Upper lobe of right lung (tissue), 1 donor: ENCODE measurements around the gene PLCB2. TPM values are rescaled to one million over a fixed set of nuclear protein-coding genes. Genes with fewer than 3 reads are reported as not detected.
A peak's percentile ranks its signal among the peaks of the same experiment; 100 is the strongest.

ENCODE experiments used
- ATAC-seq: fragments of 200-7000 bp; cut with Tn5 transposase; one replicate; pipeline ENCODE4 v1.9.1; 2020; ENCODE audit warnings: mild to moderate bottlenecking, moderate library complexity
- DNase-seq: peaks from one replicate; pipeline ENCODE4 v3.0.0-alpha.2; 2020
- H3K27ac ChIP-seq: fragments of 200-600 bp; one replicate; pipeline ENCODE4 v1.8.0; 2022
- H3K27me3 ChIP-seq: fragments of 200-600 bp; one replicate; pipeline ENCODE4 v1.8.0; 2022; ENCODE audit warnings: mild to moderate bottlenecking
- H3K36me3 ChIP-seq: fragments of 200-600 bp; one replicate; pipeline ENCODE4 v1.8.0; 2022
- H3K4me1 ChIP-seq: fragments of 200-600 bp; one replicate; pipeline ENCODE4 v1.8.0; 2022
- H3K4me3 ChIP-seq: fragments of 200-600 bp; one replicate; pipeline ENCODE4 v1.8.0; 2022; ENCODE audit warnings: mild to moderate bottlenecking
- H3K9me3 ChIP-seq: fragments of 200-600 bp; one replicate; pipeline ENCODE4 v1.8.0; 2022
- intact Hi-C: fragments of 100-400 bp; cut with DNase I; formaldehyde crosslinking; loops from one replicate; pipeline ENCODE4 v1.11.0; 2022
- total RNA-seq: library from RNA; stranded (reverse); fragmentation: NEBNext Ultra II Directional; extraction: Animal tissue kit (Norgen Biotek cat#: 25700); gene quantifications from one replicate; pipeline ENCODE4 v1.2.1, GENCODE V29; 2021
- TF ChIP-seq, protein P1 (sequence below): fragments of 200-600 bp; IDR thresholded peaks from one replicate; pipeline ENCODE4 v1.8.0; 2022; ENCODE audit warnings: antibody characterized with exemption
- donor health status: DM: no; HTN: yes; CAD: no; lungs with severe emphysema.

The PLCB2 gene
- total RNA-seq, 1 donor from 2014 or later, result 61.2 TPM

- Histone ChIP-seq H3K27ac (no peak overlapping the region), H3K9me3 (no peaks in the 10 kb centered on the region), H3K27me3 (peaks cover 53% of the 10 kb centered on the region), H3K36me3 (no peaks in the 10 kb centered on the region), H3K4me3 (no peak overlapping the region), H3K4me1 (peaks cover 39% of the 10 kb centered on the region)
- TF ChIP-seq, protein P1, sequence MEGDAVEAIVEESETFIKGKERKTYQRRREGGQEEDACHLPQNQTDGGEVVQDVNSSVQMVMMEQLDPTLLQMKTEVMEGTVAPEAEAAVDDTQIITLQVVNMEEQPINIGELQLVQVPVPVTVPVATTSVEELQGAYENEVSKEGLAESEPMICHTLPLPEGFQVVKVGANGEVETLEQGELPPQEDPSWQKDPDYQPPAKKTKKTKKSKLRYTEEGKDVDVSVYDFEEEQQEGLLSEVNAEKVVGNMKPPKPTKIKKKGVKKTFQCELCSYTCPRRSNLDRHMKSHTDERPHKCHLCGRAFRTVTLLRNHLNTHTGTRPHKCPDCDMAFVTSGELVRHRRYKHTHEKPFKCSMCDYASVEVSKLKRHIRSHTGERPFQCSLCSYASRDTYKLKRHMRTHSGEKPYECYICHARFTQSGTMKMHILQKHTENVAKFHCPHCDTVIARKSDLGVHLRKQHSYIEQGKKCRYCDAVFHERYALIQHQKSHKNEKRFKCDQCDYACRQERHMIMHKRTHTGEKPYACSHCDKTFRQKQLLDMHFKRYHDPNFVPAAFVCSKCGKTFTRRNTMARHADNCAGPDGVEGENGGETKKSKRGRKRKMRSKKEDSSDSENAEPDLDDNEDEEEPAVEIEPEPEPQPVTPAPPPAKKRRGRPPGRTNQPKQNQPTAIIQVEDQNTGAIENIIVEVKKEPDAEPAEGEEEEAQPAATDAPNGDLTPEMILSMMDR, result no peak
- intact Hi-C loops, result no loop called here
- no peak for DNase-seq
- no peak for ATAC-seq
Measured at GRCh38 chr15:40283615-40284300, 24.0 kb downstream of the PLCB2 start.

- no peak within 1 kb of the TSS for H3K27ac ChIP-seq
Measured at GRCh38 chr15:40282869-40283614, 24.7 kb downstream of the PLCB2 start, which contains the start of gene ANKRD63. ANKRD63 (minus strand) TSS chr15:40283064; CDS start chr15:40282586, 478 bp downstream.

DNA sequence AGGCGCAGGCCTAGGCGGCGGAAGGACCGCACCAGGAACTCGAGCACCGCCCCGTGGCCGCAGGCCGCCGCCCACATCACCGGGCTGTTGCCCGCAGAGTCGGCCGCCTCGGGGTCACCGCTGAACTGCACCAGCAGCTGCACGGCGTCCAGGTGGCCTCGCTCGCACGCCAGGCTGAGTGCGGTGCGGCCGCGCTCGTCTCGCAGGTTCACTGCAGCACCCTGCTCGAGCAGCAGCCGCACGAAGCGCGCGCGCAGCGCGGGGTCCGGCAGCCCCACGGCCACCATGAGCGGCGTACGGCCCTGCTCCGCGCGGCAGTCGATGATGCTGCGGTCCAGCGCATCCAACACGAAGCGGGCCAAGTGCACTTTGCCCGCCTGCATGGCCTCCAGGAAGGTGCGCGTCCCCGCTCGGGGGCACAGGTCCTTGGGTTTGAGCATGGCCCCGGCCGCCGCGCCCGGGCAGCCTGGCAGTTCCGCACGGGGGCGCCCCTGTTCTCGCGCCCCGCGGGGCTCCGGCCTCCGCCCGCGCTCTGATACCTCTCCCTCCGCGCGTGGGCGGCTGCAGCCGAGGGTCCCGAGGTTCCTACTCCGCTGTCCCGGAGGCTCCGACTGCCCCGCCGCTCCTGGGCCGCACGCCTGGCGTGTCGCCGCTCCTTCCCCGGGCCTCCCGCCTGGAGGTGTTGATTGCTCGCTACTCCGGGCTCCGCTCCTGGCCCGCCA lies 25.4 kb downstream of the PLCB2 start:
- intact Hi-C loops, result no loop called here
- DNase-seq (peak; percentile 77), ATAC-seq (peak; percentile 55)
- Histone ChIP-seq H3K27me3 (peaks cover 53% of the 10 kb centered on the region), H3K4me3 (peak overlapping the region; percentile 46), H3K9me3 (no peaks in the 10 kb centered on the region), H3K4me1 (peaks cover 39% of the 10 kb centered on the region), H3K27ac (no peak overlapping the region), H3K36me3 (no peaks in the 10 kb centered on the region)
- TF ChIP-seq, protein P1, result peak; percentile 50

More at GRCh38 chr15:40282869-40283614, 24.7 kb downstream of the PLCB2 start, which contains the start of gene ANKRD63:
- Histone ChIP-seq H3K4me1 (peaks cover 36% of the 10 kb centered on the region), H3K27me3 (peaks cover 53% of the 10 kb centered on the region), H3K4me3 (peak within 1 kb of the TSS; percentile 46), H3K9me3 (no peaks in the 10 kb centered on the region), H3K36me3 (no peaks in the 10 kb centered on the region)
- DNase-seq (no peak), ATAC-seq (peak; percentile 34)
- TF ChIP-seq, protein P1, result no peak
- intact Hi-C loops, result no loop called here

GRCh38 chr15:40281801-40282146 lies 26.0 kb downstream of the PLCB2 start:
- intact Hi-C loops, result no loop called here

More at GRCh38 chr15:40281801-40282146, 26.0 kb downstream of the PLCB2 start:
- Histone ChIP-seq H3K9me3 (no peaks in the 10 kb centered on the region), H3K27me3 (peaks cover 53% of the 10 kb centered on the region), H3K4me1 (peaks cover 39% of the 10 kb centered on the region), H3K36me3 (no peaks in the 10 kb centered on the region), H3K4me3 (peak overlapping the region; percentile 46), H3K27ac (no peak overlapping the region)
- ATAC-seq, result no peak
- no peak for DNase-seq
- TF ChIP-seq, protein P1, result no peak
